Stimulated activated memory B cell treated with anti-CD40 and anti-IgM and Interleukin-4, amounts not matched to agents 10 μg/mL and 1 μg/mL and 100 μg/mL, for 72 hours (primary cell): ENCODE data around the gene PCDHAC2.

Experiments used
- ATAC-seq: fragments of 150-1000 bp; cut with Tn5 transposase; 2 replicates; pipeline ENCODE4 v1.10.0; 2021
- H3K27ac Mint-ChIP-seq: one replicate; pipeline ENCODE4 v1.8.0; 2022; ENCODE audit warnings: mild to moderate bottlenecking, mixed read lengths
- H3K27me3 Mint-ChIP-seq: one replicate; pipeline ENCODE4 v1.8.0; 2022; ENCODE audit warnings: mixed read lengths
- H3K36me3 Mint-ChIP-seq: one replicate; pipeline ENCODE4 v1.8.0; 2022; ENCODE audit warnings: mixed read lengths
- H3K4me1 Mint-ChIP-seq: one replicate; pipeline ENCODE4 v1.8.0; 2022; ENCODE audit warnings: mixed read lengths
- H3K4me3 Mint-ChIP-seq: one replicate; pipeline ENCODE4 v1.8.0; 2022; ENCODE audit warnings: mild to moderate bottlenecking, moderate library complexity, mixed read lengths
- H3K9me3 Mint-ChIP-seq: one replicate; pipeline ENCODE4 v1.8.0; 2022; ENCODE audit warnings: mixed read lengths

PCDHAC2 gene

DNA sequence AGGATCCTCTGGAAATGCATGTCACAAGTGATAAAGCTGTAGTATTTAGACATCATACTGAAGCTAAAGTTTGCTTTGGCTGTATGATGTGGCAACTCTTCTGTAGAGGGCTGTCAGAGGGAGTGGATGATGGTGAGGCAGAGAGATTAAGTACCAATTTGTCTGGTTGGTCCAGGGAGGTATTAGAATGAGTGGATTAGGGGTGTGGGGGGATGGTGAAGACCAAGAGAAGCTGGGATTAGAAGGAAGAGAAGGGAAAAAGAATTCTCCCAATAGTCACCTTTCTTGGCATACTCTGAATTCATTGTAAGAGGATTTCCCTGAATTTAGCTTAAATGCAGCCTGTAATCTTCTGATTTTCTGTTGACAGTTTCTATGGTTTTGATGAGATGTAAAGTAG is 3.6 kb downstream of the PCDHAC2 start:
- no peaks in the 10 kb centered on the region for H3K4me1 Mint-ChIP-seq
- no peaks in the 10 kb centered on the region for H3K9me3 Mint-ChIP-seq
- H3K27ac Mint-ChIP-seq = no peak overlapping the region
- H3K27me3 Mint-ChIP-seq = peaks cover 32% of the 10 kb centered on the region
- no peak for ATAC-seq
- no peaks in the 10 kb centered on the region for H3K36me3 Mint-ChIP-seq
- H3K4me3 Mint-ChIP-seq = no peak overlapping the region

DNA sequence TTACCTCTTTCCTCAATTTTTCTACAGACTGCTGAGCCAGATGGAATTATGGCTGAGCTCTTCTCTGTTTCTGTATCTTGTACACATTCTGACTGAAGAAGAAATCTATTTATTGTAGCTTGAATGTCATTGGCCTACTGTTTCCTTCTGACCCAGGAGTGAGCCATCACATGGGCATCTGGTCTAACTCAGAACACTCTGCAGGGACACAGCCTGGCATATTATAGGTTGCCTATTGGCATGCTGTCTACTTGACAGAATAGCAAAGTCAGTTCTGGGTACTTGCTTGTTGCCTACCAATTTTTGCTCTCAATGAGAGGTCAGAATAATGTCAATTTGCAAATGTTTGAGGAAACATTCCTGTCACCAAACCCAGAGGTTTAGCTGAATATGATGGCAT is 7.3 kb downstream of the PCDHAC2 start:
- no peak for ATAC-seq
- no peak overlapping the region for H3K27ac Mint-ChIP-seq
- no peaks in the 10 kb centered on the region for H3K4me1 Mint-ChIP-seq
- H3K36me3 Mint-ChIP-seq = no peaks in the 10 kb centered on the region
- no peaks in the 10 kb centered on the region for H3K9me3 Mint-ChIP-seq
- no peak overlapping the region for H3K4me3 Mint-ChIP-seq
- peaks cover 8% of the 10 kb centered on the region for H3K27me3 Mint-ChIP-seq

DNA sequence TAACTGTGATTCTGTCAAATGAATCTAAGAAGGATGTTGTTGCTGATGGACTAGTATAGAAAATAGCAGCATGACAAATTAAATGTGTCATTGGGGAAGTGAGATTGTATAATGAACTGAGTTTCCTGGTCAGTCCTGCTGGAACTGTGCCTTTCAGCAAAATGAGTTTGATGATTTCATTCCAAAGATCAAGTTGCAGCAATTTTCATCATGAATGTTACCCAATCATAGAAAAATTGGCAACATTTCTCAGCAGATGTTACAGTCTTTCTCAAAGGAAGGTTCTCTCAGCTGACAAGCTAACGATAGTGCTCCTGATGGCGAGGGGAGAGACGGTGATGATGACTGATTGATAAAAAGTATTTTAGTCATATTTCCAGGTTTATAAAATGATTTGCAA is 10.7 kb downstream of the PCDHAC2 start:
- Mint-ChIP-seq H3K9me3 (peaks cover 3% of the 10 kb centered on the region), H3K4me3 (no peak overlapping the region), H3K36me3 (no peaks in the 10 kb centered on the region), H3K27me3 (peaks cover 8% of the 10 kb centered on the region), H3K27ac (no peak overlapping the region), H3K4me1 (no peaks in the 10 kb centered on the region)
- no peak for ATAC-seq

DNA sequence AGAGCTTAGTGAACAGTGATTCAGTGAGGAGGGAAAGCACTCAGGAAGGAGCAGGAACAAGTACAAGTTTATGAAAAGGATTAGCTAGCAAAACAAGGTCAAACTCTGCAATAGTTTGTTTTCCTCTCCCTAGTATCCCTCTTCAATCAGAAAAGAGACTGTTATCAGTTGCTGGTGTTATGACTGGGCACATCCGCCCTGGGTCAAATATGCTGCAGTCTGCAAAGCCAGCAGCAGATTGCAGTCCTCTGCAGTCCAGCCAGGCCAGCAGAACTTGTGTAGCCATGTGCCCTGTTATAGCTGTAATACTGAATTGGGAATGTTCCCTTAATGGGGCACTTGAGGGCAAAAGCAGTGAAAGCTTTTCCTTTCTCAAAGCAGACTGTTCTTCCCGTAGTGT is 12.0 kb downstream of the PCDHAC2 start:
- Mint-ChIP-seq H3K27me3 (peaks cover 8% of the 10 kb centered on the region), H3K4me1 (no peaks in the 10 kb centered on the region), H3K27ac (no peak overlapping the region), H3K4me3 (no peak overlapping the region), H3K9me3 (peaks cover 3% of the 10 kb centered on the region), H3K36me3 (no peaks in the 10 kb centered on the region)
- no peak for ATAC-seq

DNA sequence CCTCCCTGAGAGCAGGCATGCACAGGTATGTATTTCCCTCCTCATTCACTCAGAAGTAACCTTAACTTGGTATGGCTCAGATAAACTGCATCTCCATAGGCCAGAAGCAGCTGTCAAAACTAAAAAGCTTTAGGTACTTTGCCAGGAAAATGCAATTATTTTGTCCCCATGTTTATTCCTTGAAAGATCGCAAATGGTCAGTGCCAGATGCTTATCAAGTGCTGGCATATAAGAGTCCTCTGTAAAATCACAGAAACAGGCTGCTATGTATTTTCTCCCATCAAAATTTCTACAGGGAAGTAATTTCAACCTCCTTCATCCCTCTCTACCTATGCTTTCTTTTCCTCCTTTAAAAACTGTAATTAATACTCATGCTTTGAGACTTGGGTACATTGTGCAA is 12.7 kb downstream of the PCDHAC2 start:
- H3K4me3 Mint-ChIP-seq = no peak overlapping the region
- no peaks in the 10 kb centered on the region for H3K4me1 Mint-ChIP-seq
- ATAC-seq = no peak
- H3K27ac Mint-ChIP-seq = no peak overlapping the region
- peaks cover 8% of the 10 kb centered on the region for H3K27me3 Mint-ChIP-seq
- peaks cover 3% of the 10 kb centered on the region for H3K9me3 Mint-ChIP-seq
- no peaks in the 10 kb centered on the region for H3K36me3 Mint-ChIP-seq

DNA sequence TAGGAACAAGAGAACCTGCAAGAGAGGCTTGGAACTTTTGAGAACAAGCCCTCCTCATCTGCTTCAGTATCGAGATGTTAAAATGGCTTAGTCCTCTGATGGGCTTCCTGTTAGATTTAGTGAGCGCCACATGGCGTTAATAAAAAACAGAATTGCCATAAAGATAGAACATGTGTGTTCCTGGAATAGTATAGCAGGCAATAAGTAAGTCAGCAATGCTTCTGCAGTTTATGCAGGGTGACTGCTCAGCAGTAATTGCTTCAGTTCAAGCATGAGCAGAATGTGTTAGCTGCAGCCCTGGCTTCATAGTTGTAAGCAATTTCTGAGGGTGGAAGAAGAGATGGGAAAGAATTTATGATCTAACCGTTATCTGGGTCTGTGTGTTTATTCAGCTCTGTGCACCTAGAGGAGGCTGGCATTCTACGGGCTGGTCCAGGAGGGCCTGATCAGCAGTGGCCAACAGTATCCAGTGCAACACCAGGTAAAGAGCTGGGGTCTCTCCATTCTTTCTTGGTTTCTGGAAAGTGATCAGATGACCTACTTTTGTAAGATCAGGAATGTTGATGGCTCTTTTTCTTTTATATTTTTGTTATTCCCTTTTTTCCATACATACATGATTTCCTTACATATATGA is 15.9 kb downstream of the PCDHAC2 start:
- H3K4me1 Mint-ChIP-seq = no peaks in the 10 kb centered on the region
- no peak overlapping the region for H3K4me3 Mint-ChIP-seq
- H3K9me3 Mint-ChIP-seq = peaks cover 3% of the 10 kb centered on the region
- H3K27me3 Mint-ChIP-seq = peaks cover 12% of the 10 kb centered on the region
- H3K27ac Mint-ChIP-seq = no peak overlapping the region
- H3K36me3 Mint-ChIP-seq = no peaks in the 10 kb centered on the region
- ATAC-seq = no peak

DNA sequence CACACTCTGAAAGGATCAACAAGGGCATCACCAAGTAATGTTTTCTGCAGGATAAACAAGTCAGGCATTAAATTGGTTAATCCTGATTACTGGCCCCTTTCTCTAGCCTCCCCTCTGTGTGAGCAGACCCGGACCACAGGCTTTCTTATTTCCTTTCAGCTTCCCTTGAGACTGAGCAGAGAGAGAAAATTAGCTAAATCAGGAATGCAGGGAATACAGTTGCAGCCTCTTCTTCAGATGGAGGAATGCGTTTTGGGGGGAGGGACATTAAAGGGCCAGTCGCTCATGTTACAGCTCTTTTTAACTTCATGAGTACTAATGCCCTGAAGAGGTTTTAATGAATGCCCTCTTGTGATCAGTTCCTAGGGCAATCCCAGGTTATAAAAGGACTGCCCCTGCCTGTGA is 19.8 kb downstream of the PCDHAC2 start:
- Mint-ChIP-seq H3K4me3 (no peak overlapping the region), H3K27me3 (peaks cover 12% of the 10 kb centered on the region), H3K27ac (no peak overlapping the region), H3K9me3 (peaks cover 3% of the 10 kb centered on the region), H3K4me1 (no peaks in the 10 kb centered on the region), H3K36me3 (no peaks in the 10 kb centered on the region)
- no peak for ATAC-seq

DNA sequence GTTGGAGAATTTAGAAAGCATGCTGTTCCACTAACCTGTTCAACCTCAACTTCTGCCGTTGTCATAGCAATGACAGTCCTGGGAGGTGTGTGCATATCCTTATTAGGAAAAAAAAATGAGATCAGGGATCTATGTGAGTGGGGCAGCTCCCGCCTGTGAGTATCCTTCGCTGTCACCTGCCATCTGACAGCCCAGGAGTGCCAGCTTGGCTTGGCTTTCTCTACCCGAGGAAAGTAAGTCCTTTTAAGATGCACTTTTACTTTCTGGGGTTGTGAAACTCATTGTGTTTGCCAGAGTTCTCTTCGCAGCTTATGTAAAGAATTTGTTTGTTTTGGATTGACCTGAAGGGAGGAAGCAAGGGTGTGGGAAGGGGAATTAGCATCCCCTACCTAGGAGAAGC is 21.8 kb downstream of the PCDHAC2 start:
- Mint-ChIP-seq H3K27ac (no peak overlapping the region), H3K4me1 (no peaks in the 10 kb centered on the region), H3K27me3 (peaks cover 12% of the 10 kb centered on the region), H3K4me3 (no peak overlapping the region), H3K36me3 (no peaks in the 10 kb centered on the region), H3K9me3 (no peaks in the 10 kb centered on the region)
- no peak for ATAC-seq

DNA sequence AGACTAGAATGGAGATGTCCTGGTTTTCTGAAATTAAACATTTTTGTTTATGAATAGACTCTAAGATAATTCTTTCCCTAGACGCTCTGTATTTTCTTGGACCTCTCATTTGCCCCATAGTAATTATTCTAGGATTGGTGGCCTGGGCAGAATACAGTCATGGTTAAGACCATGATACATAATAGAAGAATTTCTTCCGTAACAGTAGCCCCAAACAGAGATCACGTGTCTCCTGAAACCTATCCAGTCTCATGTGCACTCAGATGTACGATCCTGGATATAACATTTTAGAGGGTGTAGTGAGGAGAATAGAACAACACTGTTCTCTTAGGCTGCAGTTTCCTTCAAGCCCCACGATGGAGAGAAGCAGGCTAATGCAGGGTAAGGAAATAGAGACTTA is 22.3 kb downstream of the PCDHAC2 start:
- Mint-ChIP-seq H3K4me1 (no peaks in the 10 kb centered on the region), H3K4me3 (no peak overlapping the region), H3K9me3 (no peaks in the 10 kb centered on the region)

DNA sequence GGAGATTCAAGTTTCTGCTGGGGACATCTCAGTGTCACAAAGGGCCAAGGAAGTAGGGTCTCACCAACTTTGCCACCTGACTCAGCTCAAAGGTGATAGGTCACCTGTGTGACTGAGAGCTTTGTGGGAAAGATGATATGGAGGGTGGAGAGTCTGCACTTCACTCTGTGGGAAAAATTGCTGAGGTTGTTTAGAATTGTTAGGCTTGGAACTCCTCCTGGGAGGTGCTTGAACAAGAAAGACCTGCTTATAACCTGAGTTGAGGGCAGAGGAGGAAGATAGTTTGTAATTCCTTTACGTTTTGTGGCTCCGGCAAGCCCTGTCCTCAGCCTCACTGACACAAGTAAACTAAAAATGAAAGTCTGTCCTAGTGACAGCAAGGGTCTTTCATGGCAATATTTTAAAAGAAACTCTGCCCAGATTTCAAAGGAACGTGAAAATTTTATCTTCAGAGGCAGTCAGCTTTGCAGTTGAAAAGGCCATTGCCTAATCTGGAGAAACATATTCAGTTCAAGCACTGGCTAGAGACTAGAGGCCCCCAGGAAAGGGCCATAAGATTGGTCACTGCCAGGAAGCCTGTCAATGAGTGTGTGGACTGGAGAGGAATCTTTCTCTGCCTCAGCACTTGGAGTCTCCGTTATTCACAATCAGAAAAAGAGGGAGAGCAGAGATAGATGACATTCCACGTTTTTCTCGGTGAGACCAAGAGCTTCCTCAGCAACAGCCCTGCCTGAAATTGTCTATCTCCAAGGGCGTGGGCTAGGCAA is 23.2 kb downstream of the PCDHAC2 start:
- H3K27ac Mint-ChIP-seq = no peak overlapping the region
- peaks cover 12% of the 10 kb centered on the region for H3K27me3 Mint-ChIP-seq
- no peaks in the 10 kb centered on the region for H3K9me3 Mint-ChIP-seq
- H3K36me3 Mint-ChIP-seq = no peaks in the 10 kb centered on the region
- H3K4me1 Mint-ChIP-seq = no peaks in the 10 kb centered on the region
- no peak for ATAC-seq
- H3K4me3 Mint-ChIP-seq = no peak overlapping the region

More for the DNA sequence above, 22.3 kb downstream of the PCDHAC2 start:
- peaks cover 12% of the 10 kb centered on the region for H3K27me3 Mint-ChIP-seq
- H3K36me3 Mint-ChIP-seq = no peaks in the 10 kb centered on the region
- ATAC-seq = no peak
- no peak overlapping the region for H3K27ac Mint-ChIP-seq

DNA sequence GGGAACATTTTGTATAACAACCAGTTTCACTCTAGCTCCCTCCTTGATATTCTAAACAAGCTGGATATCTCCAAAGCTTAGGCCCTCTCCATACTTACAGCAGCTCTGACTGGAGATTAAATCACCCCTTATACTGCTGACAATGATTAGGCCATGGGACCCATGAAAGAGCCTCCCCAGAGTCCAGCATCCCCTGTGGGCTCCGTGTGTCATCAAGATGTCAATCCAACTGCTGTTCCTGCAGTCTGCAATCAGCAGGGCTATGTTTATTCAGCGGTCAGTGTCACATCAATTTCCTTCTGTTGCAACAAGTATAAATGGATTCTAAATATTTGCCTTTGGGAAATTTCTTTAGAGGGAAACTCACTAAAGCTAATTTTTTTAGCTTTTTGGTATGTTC is 26.6 kb downstream of the PCDHAC2 start:
- no peak overlapping the region for H3K27ac Mint-ChIP-seq
- ATAC-seq = no peak
- H3K4me1 Mint-ChIP-seq = no peaks in the 10 kb centered on the region
- H3K36me3 Mint-ChIP-seq = no peaks in the 10 kb centered on the region
- H3K4me3 Mint-ChIP-seq = no peak overlapping the region
- no peaks in the 10 kb centered on the region for H3K27me3 Mint-ChIP-seq
- H3K9me3 Mint-ChIP-seq = no peaks in the 10 kb centered on the region

DNA sequence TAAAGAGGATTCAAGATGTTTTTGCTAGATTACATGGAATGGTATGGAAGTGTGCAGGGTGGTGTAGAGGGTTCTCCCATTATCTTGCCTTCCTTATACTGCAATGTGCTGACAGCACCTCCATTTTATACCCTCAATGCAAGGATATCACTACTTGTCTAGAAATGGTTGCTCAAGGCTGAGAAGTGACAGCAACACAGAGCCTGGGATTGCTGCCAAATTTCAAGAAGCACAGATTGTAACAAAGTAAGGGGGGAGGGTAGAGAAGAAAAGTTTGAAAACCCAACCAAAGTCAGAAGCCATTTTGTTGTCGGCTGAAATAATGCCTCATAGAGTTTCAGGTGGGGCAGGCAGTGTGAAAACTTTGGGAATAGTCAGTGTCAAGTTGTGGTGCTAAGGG is 29.8 kb downstream of the PCDHAC2 start:
- Mint-ChIP-seq H3K9me3 (no peaks in the 10 kb centered on the region), H3K4me1 (no peaks in the 10 kb centered on the region), H3K27ac (no peak overlapping the region), H3K27me3 (peaks cover 12% of the 10 kb centered on the region), H3K4me3 (no peak overlapping the region), H3K36me3 (no peaks in the 10 kb centered on the region)
- ATAC-seq = no peak

DNA sequence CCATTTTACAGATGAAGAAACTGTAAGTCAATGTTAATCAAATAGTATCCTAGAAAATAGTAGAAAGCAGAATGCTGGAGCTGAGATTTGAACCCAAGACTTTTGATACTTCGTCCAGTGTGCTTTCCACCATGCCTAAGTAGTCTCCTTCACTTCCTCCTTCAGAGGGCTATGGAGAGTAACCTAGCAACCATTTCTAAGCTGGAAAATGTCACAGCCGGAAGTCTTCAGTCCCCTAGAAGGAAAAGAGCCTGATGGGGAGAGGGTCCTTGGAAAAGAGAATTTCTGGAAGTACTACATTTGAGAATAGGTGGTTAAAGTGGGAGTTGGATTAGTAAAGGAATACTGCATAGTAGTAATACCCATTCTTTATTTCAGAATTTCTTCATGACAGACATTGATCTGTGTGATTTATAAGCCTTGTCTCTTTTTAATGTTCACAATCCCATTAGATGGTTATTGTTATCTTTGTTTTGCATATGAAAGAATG is 32.7 kb downstream of the PCDHAC2 start:
- Mint-ChIP-seq H3K4me1 (peaks cover 6% of the 10 kb centered on the region), H3K4me3 (no peak overlapping the region), H3K27ac (no peak overlapping the region), H3K9me3 (no peaks in the 10 kb centered on the region), H3K27me3 (peaks cover 30% of the 10 kb centered on the region), H3K36me3 (no peaks in the 10 kb centered on the region)
- ATAC-seq = no peak

DNA sequence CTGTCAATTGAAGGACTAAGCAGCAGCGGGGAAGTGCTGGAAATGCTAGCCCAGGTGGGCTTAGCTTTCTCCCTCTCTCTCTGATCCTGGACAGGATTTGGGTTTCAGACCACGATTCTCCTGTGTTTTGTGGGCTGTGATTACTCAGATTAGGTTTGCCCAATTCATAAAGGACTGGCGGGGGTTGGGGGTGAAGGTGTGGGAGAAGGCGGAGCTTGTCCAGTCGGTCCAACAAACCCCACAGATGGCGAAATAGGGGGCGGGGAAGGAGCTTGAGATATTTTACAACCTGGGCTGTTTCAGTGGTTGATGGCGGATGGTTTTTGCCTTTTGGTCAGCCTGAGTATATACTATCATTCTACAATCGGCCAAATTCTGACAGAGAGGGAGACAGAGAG is 35.2 kb downstream of the PCDHAC2 start:
- peaks cover 6% of the 10 kb centered on the region for H3K4me1 Mint-ChIP-seq
- peaks cover 2% of the 10 kb centered on the region for H3K9me3 Mint-ChIP-seq
- H3K36me3 Mint-ChIP-seq = no peaks in the 10 kb centered on the region
- peaks cover 30% of the 10 kb centered on the region for H3K27me3 Mint-ChIP-seq
- ATAC-seq = no peak
- no peak overlapping the region for H3K4me3 Mint-ChIP-seq
- H3K27ac Mint-ChIP-seq = no peak overlapping the region

DNA sequence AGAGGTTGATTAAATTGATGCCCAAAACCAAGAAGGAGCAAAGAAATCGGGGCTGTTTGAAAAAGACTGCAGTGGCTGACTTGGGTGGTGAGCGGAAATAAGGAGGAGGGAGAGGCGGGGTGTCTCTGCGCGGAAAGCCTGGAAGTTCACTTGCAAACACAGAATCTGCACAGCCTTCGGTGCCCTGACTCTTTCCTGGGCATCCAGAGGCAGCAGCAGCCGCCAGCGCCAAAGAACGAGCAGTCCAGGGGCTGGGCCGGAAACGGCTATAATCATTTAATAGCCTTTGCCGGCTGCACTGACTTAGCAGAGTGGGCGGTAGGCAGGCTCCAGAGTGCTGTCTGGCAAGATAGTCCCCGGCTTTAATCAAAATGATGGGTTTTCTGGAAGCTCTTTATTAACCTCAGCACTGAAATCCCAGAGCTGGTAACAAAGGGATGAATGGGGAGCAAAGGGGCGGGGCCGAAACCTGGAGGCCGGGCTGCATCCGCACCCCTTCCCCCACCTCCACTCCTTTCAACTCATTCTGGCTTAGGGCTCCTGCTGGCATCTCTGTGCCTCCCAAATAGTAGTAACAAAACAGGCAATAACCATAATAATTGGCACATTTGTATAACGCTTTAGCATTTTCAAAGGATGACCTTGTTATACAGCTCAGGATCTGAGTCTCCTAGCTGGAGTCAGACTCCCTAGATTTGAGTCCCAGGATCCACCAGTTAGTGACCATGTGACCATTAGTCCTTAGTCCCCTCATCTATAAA is 35.7 kb downstream of the PCDHAC2 start:
- H3K4me3 Mint-ChIP-seq = no peak overlapping the region

DNA sequence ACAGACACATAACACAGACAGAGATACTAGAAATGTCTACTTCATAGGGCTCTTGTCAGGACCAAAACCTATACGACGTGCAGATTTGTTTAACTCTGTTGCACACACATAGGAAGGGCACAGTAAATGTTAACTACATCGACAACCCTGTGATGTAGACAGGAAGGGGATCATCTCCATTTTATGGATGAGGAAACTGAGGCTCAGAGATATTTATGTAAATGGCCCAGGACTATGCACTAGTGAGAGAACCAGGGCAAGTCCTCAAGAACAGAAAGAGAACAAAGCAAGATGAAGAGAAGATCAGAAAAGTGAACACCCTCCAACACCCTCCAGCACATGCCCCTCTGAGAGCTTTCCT is 36.3 kb downstream of the PCDHAC2 start:
- H3K27ac Mint-ChIP-seq = no peak overlapping the region
- peaks cover 2% of the 10 kb centered on the region for H3K9me3 Mint-ChIP-seq
- H3K4me1 Mint-ChIP-seq = peaks cover 6% of the 10 kb centered on the region
- ATAC-seq = no peak
- H3K36me3 Mint-ChIP-seq = no peaks in the 10 kb centered on the region
- H3K4me3 Mint-ChIP-seq = no peak overlapping the region
- H3K27me3 Mint-ChIP-seq = peaks cover 30% of the 10 kb centered on the region

More for the DNA sequence above, 35.7 kb downstream of the PCDHAC2 start:
- peaks cover 2% of the 10 kb centered on the region for H3K9me3 Mint-ChIP-seq
- ATAC-seq = no peak
- H3K4me1 Mint-ChIP-seq = peaks cover 6% of the 10 kb centered on the region
- H3K36me3 Mint-ChIP-seq = no peaks in the 10 kb centered on the region
- peaks cover 30% of the 10 kb centered on the region for H3K27me3 Mint-ChIP-seq
- H3K27ac Mint-ChIP-seq = no peak overlapping the region
